ENCODE measurements around the gene ARMC12. TPM values are rescaled to one million over a fixed set of nuclear protein-coding genes. Genes with fewer than 3 reads are reported as not detected.

The ARMC12 gene
- total and polyA plus RNA-seq, 2 of the 4 experiments (the other 2 are of a cell fraction): 0.18 to 0.74 TPM

DNA sequence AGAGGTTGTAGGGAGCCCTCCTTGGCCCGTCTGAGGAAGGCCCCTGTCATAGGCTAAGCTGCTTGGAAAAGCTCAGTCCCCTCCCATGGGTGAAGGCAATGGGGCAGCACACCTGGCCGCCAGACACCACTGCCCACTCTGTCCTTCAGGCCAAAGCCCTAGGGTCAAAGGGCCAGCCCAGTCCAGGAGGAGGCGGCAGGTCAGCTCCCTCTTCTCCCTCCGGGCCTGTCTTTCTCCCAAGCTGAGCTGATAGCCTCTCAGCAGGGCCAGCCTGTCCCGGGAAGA, 34.5 kb downstream of the ARMC12 start:
- DNase-seq (no peak), ATAC-seq (ENCODE audit: low read depth) (no peak)
- H3K4ac ChIP-seq (ENCODE audit: low read depth, low read length): no peak overlapping the region
- H3K36me3 ChIP-seq (ENCODE audit: control insufficient read depth, insufficient read depth, low read length): no peaks in the 10 kb centered on the region
- no peak overlapping the region for H3K9ac ChIP-seq (ENCODE audit: low read depth, low read length)
- intact Hi-C loops (cut with micrococcal nuclease): no loop called here
- no peak overlapping the region for H3K56ac ChIP-seq (ENCODE audit: extremely low read depth, insufficient read depth, low read length)
- no peak overlapping the region for H4K5ac ChIP-seq (ENCODE audit: low read depth, low read length)
- no peak overlapping the region for H2AK5ac ChIP-seq (ENCODE audit: low read depth, low read length)
- H3K27ac ChIP-seq (ENCODE audit: insufficient read depth, low read length): no peak overlapping the region
- no peaks in the 10 kb centered on the region for H3K9me3 ChIP-seq (ENCODE audit: control insufficient read depth, insufficient read depth, low read length)
- POLR2A ChIA-PET (ENCODE audit: unreplicated experiment): no interaction called here
- no peak overlapping the region for H2BK5ac ChIP-seq (ENCODE audit: low read depth, low read length, poor library complexity, severe bottlenecking)
- in situ Hi-C loops (cut with MboI; ENCODE audit: low sequenced_read_pairs): no loop called here
- H2AK9ac ChIP-seq (replicated peaks; ENCODE audit: low read depth, low read length, poor library complexity): no peak overlapping the region
- WGBS, 2 experiments (ENCODE audit: extremely low coverage in 2 of 2, insufficient read length in 1 of 2): 52% methylated on average over 2 of the region's 5 CpGs; no CpG with 5 or more reads in 1 of the 2 experiments
- H3K18ac ChIP-seq (ENCODE audit: low read depth, low read length): no peak overlapping the region
- H3K4me2 ChIP-seq (ENCODE audit: low read depth, low read length): no peak overlapping the region
- peaks cover 43% of the 10 kb centered on the region for H3K27me3 ChIP-seq (ENCODE audit: control insufficient read depth, insufficient read depth, low read length)
- H3K4me1 ChIP-seq (ENCODE audit: control insufficient read depth, insufficient read depth, low read length): no peaks in the 10 kb centered on the region
- no peak overlapping the region for H2BK15ac ChIP-seq (ENCODE audit: low read depth, low read length)
- no peak overlapping the region for H3K23ac ChIP-seq (ENCODE audit: low read depth, low read length)
- BruUV-seq (replicated peaks): no TSS peak
- H4K91ac ChIP-seq (ENCODE audit: insufficient read depth, low read depth, low read length): no peak overlapping the region
- H3K79me1 ChIP-seq (ENCODE audit: low read depth in 1 of 2, low read length in 2 of 2): no peaks in the 10 kb centered on the region
- CTCF ChIA-PET: no interaction called here
- H2AFZ ChIP-seq (replicated peaks; ENCODE audit: low read length, poor library complexity): no peak overlapping the region
- H4K20me1 ChIP-seq (ENCODE audit: insufficient read depth, low read length): no peaks in the 10 kb centered on the region
- no peak overlapping the region for H3K14ac ChIP-seq (replicated peaks; ENCODE audit: low read depth, low read length)
- H2BK20ac ChIP-seq (ENCODE audit: low read depth, low read length): no peak overlapping the region
- dilution Hi-C loops (cut with HindIII; ENCODE audit: low sequenced_read_pairs, unreplicated experiment): no loop called here
- TF ChIP-seq MXI1 (IDR thresholded peaks at IDR 0.05; ENCODE audit: borderline replicate concordance, low read depth, low read length) (no peak), POLR2A (IDR thresholded peaks at IDR 0.05; ENCODE audit: low read depth, low read length) (no peak), CEBPB (IDR thresholded peaks at IDR 0.05; ENCODE audit: low read depth, low read length) (no peak), CHD1 (IDR thresholded peaks at IDR 0.05; ENCODE audit: low read depth, low read length) (no peak), SMC3 (IDR thresholded peaks at IDR 0.05; ENCODE audit: low read depth, low read length) (no peak), RFX5 (IDR thresholded peaks at IDR 0.05; ENCODE audit: low read depth, low read length) (no peak), RCOR1 (IDR thresholded peaks at IDR 0.05; ENCODE audit: insufficient replicate concordance, low read length) (no peak), FOS (IDR thresholded peaks at IDR 0.05; ENCODE audit: low read depth, low read length) (no peak)
- TF ChIP-seq, protein P1, sequence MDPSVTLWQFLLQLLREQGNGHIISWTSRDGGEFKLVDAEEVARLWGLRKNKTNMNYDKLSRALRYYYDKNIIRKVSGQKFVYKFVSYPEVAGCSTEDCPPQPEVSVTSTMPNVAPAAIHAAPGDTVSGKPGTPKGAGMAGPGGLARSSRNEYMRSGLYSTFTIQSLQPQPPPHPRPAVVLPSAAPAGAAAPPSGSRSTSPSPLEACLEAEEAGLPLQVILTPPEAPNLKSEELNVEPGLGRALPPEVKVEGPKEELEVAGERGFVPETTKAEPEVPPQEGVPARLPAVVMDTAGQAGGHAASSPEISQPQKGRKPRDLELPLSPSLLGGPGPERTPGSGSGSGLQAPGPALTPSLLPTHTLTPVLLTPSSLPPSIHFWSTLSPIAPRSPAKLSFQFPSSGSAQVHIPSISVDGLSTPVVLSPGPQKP (IDR thresholded peaks at IDR 0.05; ENCODE audit: borderline replicate concordance, low read depth, low read length): no peak
- TF ChIP-seq, protein P2, sequence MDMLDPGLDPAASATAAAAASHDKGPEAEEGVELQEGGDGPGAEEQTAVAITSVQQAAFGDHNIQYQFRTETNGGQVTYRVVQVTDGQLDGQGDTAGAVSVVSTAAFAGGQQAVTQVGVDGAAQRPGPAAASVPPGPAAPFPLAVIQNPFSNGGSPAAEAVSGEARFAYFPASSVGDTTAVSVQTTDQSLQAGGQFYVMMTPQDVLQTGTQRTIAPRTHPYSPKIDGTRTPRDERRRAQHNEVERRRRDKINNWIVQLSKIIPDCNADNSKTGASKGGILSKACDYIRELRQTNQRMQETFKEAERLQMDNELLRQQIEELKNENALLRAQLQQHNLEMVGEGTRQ (IDR thresholded peaks at IDR 0.05; ENCODE audit: low read depth, low read length): no peak
- no peak overlapping the region for H4K8ac ChIP-seq (ENCODE audit: low read depth in 2 of 2, low read length in 2 of 2)
- H2BK120ac ChIP-seq (ENCODE audit: low read depth, low read length): no peak overlapping the region
- no peak overlapping the region for H3K4me3 ChIP-seq (ENCODE audit: insufficient read depth, low read depth, low read length)
- H3K9me1 ChIP-seq (ENCODE audit: insufficient read depth, low read length): no peaks in the 10 kb centered on the region
